PC-3 (cell line): ENCODE measurements around the gene TEX44.

ENCODE experiments used
- CTCF ChIP-seq: fragments of 300-600 bp; sonication (generic); conservative IDR thresholded peaks from 2 replicates; pipeline ENCODE4 v1.5.1; 2017; ENCODE audit warnings: antibody characterized with exemption, low read depth, mild to moderate bottlenecking, low read length
- EZH2 ChIP-seq: fragments of 300-600 bp; sonication (generic); IDR thresholded peaks from one replicate; pipeline ENCODE4 v1.6.1; 2017; ENCODE audit warnings: antibody characterized with exemption, mild to moderate bottlenecking, low read length; ENCODE audit not compliant: unreplicated experiment
- EZH2phosphoT487 ChIP-seq: fragments of 300-600 bp; sonication (generic); IDR thresholded peaks from 2 replicates; pipeline ENCODE4 v1.6.1; 2018; ENCODE audit warnings: mild to moderate bottlenecking, antibody characterized with exemption, low read length, borderline replicate concordance

- TF ChIP-seq CTCF = peak; percentile 79
- TF ChIP-seq EZH2phosphoT487 = no peak
- no peak for TF ChIP-seq EZH2
Measured at GRCh38 chr2:231557571-231558217, 35.0 kb upstream of the TEX44 start.
